HG03521 (cell line): ENCODE measurements around the gene ANAPC16.
"Not testable (repeated sequence)": the region's sequence is repeated elsewhere in the genome, so short reads cannot be mapped to it uniquely, and the experiment has no call there.

Experiments
- ATAC-seq: cut with Tn5 transposase; IDR thresholded peaks from one replicate; pipeline ENCODE4 v1.9.1; 2021; ENCODE audit warnings: mild to moderate bottlenecking, moderate library complexity; ENCODE audit not compliant: unreplicated experiment

Gene ANAPC16

GRCh38 chr10:72211381-72211780, 4.4 kb upstream of the ANAPC16 start:
- ATAC-seq = not testable (repeated sequence)

- ATAC-seq = not testable (repeated sequence)
These were observed 4.0 kb upstream of the ANAPC16 start for GRCh38 chr10:72211832-72212231.

DNA sequence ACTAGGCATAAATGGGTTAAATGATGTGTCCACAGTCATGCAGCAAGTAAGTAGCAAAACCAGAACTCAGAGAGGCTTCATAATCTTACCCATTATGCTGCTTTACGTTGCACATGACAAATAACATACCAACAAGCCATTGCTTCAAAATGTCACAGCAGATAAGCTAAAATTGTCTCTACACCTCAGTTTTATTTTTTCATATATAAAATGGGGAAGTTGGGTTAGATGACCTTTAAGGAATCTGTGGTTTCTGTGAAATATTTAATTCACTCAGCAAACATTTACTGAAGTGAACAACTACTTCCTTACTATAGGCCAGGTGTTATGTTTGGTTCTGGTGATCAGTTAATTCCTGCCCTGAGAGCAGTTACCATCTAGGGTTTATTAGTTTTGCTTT, 2.5 kb downstream of the ANAPC16 start:
- no peak for ATAC-seq

GRCh38 chr10:72218726-72219125, 2.9 kb downstream of the ANAPC16 start:
- no peak for ATAC-seq

DNA sequence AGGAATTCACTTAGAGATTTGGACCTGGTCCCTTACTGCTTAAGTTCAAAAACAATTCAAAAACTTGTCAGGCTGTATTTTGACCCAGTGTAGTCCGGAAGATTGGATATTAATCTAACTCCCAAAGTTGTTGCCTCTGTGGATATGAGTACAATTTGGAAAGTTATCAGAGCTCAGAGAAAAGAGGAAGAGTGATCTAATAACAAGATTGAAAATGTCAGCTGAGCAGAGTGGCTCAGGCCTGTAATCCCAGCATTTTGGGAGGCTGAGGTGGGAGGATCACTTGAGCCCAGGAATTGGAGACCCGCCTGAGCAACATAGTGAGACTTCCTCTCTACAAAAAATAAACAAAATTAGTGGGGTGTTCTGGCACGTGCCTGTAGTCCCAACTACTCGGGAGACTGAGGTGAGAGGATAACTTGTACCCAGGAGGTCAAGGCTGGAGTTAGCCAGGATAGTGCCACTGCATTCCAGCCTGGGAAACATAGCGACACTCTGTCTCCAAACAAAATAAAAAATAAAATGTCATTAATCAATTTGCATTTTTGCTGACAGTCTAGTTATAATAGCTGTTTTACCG, 3.5 kb downstream of the ANAPC16 start:
- ATAC-seq = no peak

DNA sequence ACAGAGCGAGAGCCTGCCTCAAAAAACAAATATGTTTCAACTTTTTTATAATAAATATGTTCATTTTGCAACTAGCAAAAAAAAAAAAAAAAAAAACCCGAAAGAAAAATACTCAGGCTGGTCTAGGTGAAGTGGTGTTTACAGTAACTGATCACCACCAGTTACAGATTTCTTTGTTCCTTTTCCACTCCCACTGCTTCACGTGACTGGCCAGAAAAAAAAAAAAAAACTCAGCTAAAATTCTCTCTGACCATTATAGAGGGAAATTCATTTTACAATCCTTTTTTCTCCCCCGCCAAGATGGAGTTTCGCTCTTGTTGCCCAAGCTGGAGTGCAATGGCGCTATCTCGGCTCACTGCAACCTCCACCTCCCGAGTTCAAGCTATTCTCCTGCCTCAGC, 4.8 kb downstream of the ANAPC16 start:
- ATAC-seq = no peak

GRCh38 chr10:72221278-72221677, 5.5 kb downstream of the ANAPC16 start:
- ATAC-seq = no peak

DNA sequence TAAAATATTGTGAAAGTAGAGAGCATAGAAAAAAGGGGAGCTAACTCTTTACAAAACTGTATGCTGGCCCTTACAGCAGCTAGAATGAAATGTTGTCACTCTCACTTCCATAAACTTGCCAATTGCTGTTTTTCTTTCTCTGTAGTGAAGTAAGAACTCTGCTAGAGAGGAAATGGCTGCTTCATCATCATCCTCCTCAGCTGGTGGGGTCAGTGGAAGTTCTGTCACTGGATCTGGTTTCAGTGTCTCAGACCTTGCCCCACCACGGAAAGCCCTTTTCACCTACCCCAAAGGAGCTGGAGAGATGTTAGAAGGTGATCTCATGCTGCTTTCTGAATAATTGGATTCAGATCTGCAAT, 7.9 kb downstream of the ANAPC16 start:
- ATAC-seq = no peak

- ATAC-seq = not testable (repeated sequence)
These were observed 8.4 kb downstream of the ANAPC16 start for GRCh38 chr10:72224191-72224590.

DNA sequence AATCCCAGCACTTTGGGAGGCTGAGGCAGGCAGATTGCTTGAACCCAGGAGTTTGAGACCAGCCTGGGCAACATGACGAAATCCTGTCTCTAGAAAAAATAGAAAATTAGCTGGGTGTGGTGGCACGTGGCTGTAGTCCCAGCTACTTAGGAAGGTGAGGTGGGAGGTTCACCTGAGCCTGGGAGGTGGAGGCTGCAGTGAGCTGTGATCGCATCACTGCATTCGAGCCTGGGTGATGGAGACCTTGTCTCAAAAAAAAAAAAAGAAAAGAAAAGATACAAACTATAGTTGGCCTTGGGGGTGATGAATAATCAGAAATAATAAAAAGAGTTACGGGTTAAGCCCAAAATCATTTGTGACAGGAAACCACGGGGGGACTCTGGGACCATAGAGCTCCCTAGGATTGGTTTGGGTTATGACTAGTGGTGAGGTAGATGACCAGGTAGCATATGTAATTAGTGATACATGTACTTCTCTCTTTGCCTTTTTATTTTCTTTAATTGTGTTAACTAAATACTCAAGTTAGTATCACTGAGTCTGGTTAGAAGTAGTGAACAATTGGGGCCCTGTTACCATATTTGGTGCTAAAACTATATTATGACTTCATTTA, 10.7 kb downstream of the ANAPC16 start:
- no peak for ATAC-seq

DNA sequence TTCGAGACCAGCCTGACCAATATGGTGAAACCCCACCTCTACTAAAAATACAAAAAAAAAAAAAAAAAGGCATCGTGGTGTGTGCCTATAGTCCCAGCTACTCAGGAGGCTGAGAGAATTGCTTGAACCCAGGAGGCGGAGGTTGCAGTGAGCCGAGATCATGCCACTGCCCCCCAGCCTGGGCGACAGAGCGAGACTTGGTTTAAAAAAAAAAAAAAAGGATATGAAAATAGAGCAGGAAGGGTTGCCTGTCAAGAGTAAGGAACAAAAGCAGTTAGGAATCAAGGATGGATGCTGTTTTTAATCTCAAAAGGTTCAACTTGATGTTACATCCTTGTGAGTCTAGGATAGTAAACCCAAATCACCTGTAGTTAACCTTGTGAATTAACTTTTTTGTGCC, 12.0 kb downstream of the ANAPC16 start:
- ATAC-seq = no peak

- ATAC-seq = no peak
These were observed 12.5 kb downstream of the ANAPC16 start for GRCh38 chr10:72228318-72228751.

- ATAC-seq = no peak
These were observed 13.7 kb downstream of the ANAPC16 start for GRCh38 chr10:72229261-72230251.

DNA sequence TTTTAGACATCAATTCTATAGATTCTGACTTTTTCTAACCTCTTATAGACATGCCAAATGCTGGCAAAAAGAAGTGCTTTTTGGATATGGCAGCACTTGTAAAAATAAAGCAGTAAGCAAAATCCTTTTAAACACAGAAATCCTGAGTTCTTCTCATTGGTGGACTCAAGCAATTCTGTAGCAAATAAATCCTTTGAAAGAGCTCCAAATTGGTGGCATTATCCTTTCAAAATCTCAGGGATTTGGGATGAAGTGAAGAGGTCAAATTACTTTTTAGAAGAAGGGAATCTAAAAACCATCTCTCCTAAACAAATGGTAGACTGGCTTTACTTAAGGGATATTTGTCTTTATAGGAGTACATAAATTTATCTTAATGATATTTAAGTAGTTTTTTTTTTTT, 17.8 kb downstream of the ANAPC16 start:
- no peak for ATAC-seq

DNA sequence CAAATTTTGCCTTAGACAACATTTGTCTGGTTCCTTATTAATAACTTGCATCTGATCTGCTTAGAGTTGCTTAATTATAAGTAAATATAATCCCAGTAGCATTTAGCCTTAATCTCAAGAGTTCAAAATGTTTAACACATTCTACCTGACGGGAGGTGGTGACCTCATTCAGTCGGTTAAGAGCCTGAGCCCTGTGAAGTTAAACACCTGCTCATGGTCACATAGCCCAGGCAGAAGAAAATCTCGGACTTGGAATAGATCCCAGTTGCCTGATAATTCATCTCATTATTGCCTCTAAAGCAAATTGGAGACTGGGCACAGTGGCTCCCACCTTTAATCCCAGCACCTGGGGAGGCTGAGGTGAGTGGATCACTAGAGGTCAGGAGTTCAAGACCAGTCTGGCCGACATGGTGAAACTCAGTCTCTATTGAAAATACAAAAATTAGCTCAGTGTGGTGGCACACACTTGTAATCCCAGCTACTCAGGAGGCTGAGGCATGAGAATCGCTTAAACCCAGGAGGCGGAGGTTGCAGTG, 18.8 kb downstream of the ANAPC16 start:
- no peak for ATAC-seq

DNA sequence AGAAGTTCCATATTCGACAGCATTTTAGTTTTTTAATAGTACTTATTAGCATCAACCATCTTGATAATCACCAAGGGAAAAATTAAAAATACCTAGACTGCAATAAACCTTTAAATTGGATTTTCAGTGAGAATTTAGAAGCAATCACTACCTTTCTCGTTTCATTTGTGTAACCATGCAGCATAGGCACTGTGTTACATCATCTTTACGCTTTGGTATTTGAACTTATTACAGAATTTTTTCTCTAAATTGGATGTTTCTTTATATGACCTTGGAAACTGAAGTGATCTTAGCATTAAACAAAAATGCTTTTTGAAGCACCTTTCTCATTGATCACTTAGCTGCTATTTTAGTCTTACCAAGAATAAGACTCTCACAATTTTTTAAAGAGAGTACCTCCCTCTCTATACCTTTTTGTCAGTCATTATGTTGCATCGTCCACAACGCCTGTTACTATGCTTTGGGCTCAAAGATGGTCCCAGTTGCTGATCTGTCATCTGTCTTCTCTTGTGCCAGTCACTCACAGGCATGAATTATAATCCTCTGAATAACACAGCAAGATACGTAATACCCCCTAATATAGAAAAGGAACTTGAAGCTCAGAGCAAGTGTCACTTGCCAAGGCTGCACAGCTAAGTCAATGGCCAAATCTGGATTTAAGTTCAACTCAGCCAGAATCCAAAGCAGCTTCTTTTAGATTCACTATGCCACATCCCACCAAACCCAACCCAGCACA, 19.9 kb downstream of the ANAPC16 start:
- ATAC-seq = no peak

- no peak for ATAC-seq
These were observed 22.8 kb downstream of the ANAPC16 start for GRCh38 chr10:72238392-72239175.

- ATAC-seq = no peak
These were observed 23.6 kb downstream of the ANAPC16 start for GRCh38 chr10:72239409-72239808.

GRCh38 chr10:72240371-72240770, 24.6 kb downstream of the ANAPC16 start:
- ATAC-seq = no peak

GRCh38 chr10:72241691-72242252, 26.0 kb downstream of the ANAPC16 start:
- no peak for ATAC-seq
